A673 (cell line): ENCODE data around the gene FREY1.

Experiments
- CTCF ChIP-seq: fragments of 300-800, 200-600 bp; sonication (generic); conservative IDR thresholded peaks from 2 replicates; pipeline ENCODE4 v1.5.1; 2017; ENCODE audit warnings: low read depth, mild to moderate bottlenecking, antibody characterized with exemption, low read length, moderate library complexity, mixed read lengths
- EZH2 ChIP-seq: fragments of 200-600 bp; sonication (generic); IDR thresholded peaks from 2 replicates; pipeline ENCODE4 v1.6.1; 2017; ENCODE audit warnings: borderline replicate concordance, low read depth, mild to moderate bottlenecking, mixed read lengths, antibody characterized with exemption, low read length; ENCODE audit not compliant: poor library complexity, severe bottlenecking

- TF ChIP-seq CTCF (no peak), EZH2 (no peak)
Observed at GRCh38 chr11:45900916-45901617, 6.0 kb downstream of the FREY1 start.
